Muscle of back (tissue), 11 donors: Measurements from ENCODE around the gene BHLHA9. TPM values are rescaled to one million over a fixed set of nuclear protein-coding genes. Genes with fewer than 3 reads are reported as not detected.
"Not testable (repeated sequence)": the region's sequence is repeated elsewhere in the genome, so short reads cannot be mapped to it uniquely, and the experiment has no call there.

Experiments
- DNase-seq, 3 donors: peaks; one replicate each; pipeline versions ENCODE4 v3.0.0 to v3.0.0-alpha.2; 2013
- polyA plus RNA-seq, 10 donors: library from polyadenylated mRNA; unstranded; fragments of 120-200 nt; gene quantifications; one replicate each; pipeline ENCODE4 v1.2.1, GENCODE V29; 2013; ENCODE audit not compliant: insufficient read length in 10 of 10

Gene BHLHA9
- polyA plus RNA-seq, 10 donors, result not detected

DNA sequence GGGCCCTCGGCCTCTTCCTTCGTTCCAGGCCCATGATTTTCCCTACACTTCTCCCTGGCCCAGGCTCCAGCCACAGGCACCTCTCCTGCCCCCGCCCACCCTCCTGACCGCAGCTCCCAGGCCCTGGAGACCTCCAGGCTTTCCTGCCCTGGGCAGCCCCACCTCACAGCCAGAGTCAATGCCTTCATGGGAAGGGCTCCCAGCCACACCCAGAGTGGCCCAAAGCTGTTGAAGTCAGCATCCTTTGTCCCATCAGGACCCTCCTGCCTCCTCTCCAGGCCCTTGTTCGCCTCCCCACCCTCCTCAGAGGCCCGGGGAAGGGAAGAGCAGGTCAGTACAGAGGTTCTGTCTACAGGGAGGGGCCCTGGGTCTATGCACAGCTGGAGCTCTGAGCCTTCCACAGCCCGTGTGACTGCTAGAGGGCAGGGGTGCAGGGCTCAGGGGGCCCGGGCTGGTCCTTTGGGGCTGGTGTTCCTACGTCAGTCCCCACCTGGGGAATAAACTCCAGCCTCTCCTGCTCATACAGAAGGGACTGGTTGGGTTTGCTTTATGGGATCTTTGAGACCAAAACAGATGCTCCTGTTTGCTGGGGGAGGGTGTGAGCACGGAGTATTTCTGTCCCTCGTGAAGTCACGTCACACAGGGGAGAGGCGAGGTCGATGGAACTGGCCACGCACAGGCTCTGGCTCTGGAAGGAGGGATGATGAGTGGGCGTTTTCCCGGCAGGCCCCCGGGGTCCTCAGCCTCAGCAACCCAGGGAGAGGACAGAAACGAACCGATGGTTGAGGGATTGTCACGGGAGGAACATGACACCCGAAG, 29.5 kb downstream of the BHLHA9 start:
- no peak for DNase-seq

DNA sequence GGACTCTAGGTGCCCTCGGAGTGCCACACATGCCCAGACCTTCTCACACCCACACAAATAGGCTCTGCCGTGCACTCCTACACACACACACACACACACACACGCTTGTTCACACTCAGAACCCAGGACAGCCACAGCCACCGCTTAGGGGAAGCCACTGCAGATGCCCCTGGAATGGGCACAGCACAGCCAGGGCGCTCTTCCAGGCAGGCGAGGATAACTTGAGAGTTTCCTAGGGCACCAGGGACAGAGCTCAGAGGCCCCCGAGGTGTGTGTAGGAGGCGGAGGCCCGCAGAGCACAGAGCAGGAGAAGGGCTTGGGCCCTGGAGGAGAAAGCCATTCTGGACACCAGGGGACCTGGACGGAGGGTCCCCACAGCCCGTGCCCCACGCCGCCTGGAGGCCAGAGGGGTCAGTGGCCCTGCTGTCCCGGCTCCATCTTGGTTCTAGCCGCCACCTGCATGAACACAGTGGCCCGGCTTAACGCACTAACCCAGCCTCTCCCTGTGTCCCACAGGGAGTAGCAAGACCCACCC, 30.2 kb downstream of the BHLHA9 start:
- no peak for DNase-seq

DNA sequence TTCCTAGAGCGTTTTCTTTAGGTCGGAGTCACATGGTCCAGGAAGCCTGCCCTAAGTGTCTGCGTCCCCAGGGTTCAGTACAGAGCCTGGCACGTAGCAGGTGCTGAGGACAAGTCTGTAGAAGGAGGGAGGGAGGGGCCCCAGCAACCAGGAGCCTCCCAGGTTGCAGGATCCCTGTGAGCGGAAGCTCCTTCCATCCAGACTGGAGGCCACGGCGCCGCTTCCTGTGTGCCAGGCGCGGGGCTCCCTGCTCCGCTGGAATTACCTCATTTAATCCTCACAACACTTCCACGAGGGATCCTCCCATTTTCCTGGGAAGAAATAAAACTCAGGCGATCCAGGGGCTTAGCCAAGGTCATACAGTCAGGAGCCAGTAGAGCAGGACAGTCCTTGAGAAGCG, 31.3 kb downstream of the BHLHA9 start:
- no peak for DNase-seq

DNA sequence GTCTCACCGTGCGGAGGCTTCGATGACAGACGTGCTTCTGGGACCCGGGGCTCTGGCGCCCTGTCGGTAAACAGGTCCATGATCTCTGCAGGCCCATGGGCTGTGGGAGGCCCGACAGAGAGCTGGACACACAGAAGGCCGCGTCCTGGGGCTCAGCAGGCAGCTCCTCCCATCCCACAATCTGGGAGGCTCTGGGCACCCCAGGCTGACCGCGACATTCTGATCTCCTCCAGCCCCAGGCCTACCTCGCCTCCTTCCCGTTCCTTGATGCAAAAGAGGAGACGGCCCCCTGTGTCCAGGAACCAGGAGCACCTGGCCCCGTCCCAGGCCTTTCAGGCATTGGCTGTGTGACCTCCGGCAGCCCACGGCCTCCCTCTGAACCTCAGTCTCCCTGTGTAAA, 32.5 kb downstream of the BHLHA9 start:
- no peak for DNase-seq

DNA sequence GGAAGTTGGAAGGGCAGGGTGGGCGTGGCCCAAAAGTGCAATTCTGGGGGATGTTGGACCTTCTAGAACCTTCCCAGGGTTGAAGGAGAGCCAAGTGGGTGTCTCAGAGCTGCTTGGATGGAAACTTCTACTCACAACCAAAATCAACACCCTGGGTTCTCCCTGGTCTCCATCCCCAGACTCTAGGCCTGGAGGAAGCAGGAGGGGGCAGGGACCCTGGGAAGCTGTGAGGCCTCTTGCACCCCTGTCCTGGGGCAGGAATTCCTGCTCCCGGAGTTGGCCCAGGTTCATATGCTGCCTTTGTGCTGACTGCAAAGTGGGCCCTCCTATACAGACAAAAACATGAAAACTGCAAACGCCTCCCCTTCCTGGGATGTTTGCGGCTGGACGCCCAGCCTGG, 34.3 kb downstream of the BHLHA9 start:
- DNase-seq, result no peak

DNA sequence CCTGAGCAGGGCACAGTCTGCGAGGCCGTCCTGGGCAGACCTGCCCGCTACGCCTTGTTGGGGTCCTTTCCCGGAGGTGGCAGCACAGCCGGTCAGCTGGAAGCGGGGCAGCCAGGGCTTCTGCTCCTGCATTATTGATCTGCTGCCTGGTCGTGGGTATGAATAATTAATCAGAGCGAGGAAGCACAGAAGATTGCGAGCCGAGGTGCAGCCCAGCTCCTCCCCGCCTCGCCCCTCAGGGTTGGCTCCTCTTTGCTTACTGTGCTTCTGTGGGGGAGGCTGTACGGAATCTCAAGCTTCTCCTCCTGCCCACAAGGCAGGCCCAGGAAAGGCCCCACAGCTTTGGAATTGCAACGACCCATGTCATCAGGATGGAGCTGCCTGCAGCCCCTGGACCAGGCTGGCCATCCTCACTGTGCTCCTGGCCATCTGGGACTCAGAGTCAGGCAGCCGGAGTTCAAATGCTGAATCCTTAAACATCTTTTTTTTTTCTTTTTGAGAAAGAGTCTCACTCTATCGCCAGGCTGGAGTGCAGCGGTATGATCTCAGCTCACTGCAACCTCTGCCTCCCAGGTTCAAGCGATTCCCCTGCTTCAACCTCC, 34.8 kb downstream of the BHLHA9 start:
- DNase-seq, result no peak

DNA sequence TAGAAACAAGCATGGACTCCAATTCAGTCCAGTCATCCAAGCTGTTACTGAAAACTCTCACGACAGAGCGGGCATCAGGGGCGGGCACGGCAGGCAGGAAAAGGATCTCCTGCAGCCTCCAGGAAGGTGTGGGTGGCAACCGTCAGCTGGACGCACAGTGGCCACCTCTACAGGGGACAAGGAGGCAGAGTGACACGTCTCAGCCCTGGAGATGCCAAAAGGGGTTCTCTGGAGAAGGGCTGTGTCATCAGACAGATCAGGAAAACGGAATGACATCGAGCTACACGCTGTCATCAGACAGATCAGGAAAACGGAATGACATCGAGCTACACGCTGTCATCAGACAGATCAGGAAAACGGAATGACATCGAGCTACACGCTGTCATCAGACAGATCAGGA, 37.6 kb downstream of the BHLHA9 start:
- DNase-seq, result not testable (repeated sequence)

DNA sequence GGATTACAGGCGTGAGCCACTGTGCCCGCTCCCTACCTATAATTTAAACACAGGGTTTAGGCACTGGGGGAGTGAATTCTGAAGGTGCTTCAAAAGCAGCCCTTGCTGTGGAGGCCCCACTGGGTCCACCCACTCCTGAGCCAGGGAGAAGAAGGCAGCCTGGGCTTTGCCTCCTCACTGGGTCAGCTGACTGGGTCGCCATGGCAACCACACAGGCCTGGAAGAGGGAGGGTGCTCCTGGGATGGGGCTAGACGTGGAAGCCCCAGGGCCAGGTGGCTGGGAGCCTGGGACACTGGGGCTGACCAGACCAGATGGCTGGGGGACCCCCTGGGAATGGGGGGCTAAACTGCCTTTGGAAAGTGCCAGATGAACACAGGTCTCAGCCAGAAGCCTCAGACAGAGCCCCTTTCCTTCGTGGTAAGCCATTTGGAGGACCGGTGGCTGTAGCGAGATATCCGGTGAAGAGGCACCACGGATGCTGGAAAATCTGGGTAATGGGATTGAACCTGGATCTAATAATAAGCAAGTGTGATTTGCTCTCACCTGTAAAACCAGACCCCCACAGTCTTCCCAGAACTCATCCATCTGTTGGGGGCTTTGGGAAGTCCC, 42.1 kb downstream of the BHLHA9 start:
- DNase-seq, result no peak

DNA sequence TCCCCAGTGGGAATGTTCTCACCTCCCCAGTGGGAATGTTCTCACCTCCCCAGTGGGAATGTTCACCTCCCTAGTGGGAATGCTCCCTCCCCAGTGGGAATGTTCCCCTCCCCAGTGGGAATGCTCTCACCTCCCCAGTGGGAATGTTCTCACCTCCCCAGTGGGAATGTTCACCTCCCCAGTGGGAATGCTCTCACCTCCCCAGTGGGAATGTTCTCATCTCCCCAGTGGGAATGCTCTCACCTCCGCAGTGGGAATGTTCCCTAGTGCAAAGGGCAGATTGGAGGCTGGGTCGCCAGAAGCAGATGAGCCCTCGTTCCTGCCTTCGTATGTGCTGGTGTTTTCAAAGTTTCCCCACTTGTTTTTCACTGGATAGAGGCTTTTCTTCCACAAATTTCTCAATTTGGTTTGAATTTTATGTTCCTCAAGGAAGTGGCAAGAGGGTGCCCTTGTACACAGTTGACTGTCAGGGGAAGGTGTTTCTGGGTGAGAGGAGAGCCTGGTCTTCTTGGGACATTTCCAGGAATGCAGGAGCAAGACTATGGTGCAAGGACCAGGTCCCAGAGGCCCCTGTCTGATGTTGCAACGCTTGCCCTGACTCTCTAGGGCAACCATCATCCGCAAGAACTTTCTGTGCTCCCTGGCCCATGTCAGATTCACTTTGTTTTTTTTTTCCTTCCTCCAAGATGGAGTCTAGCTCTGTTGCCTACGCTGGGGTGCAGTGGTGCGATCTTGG, 43.2 kb downstream of the BHLHA9 start:
- no peak for DNase-seq

DNA sequence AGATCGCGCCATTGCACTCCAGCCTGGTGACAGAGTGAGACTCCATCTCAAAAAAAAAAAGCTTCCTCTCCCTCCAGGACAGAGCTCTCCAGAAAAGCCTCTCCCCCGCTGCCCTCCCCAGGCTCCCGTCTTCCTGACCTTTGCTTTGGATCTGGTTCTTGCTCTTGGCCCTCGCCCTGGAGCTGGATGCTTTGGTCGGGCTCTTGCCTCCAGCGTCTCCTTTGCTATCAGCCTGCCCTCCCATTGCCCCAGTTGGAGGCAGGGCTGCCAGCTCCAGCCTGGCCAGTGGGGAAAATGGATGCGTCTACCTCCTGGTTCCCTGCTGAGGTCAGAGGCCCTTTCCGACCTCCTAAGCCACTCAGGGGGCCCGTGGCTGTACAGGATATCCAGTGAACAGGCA, 45.2 kb downstream of the BHLHA9 start:
- DNase-seq, result no peak

DNA sequence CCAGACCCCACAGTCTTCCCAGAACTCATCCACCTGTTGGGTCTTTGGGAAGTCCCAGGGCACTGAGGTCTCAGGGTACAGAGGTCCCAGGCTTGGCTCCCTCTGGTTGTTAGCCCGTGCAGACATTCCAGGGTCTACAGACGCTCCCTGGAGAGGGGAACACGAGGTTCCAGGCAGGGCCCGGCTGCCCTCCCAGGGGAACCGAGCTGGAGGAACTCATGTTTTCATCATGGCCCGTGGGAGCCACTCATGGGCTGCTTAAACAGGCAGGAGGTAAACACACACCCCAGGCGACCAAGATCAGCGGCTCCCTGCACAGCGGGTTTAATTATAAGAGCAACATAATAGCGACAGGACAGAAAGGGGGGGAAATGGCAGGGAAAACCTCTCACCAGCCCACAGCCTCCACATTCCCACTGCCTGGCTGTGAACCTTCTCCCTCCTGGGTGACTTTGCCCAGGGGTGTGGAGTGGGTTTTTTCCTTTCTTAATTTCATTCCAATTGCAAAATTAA, 45.7 kb downstream of the BHLHA9 start:
- DNase-seq, result no peak

Other genes with a start within 250 kb of the BHLHA9 start
- gene ABR, start 90.5 kb upstream of the BHLHA9 start, polyA plus RNA-seq, result 10 to 100 TPM; 28.5 to 42.7 (median 34.2) TPM
- under 1 TPM in 3 of 10 donors, not detected in 7; 0.09 to 0.44 (median 0.22) TPM for gene TRARG1, start 9.2 kb downstream of the BHLHA9 start, polyA plus RNA-seq
- gene YWHAE, start 129.8 kb downstream of the BHLHA9 start, polyA plus RNA-seq, result 100 to 1,000 TPM; 665 to 848 (median 762) TPM
- gene CRK, start 185.8 kb downstream of the BHLHA9 start, polyA plus RNA-seq, result 10 to 100 TPM; 33.0 to 50.1 (median 43.0) TPM
- gene MYO1C, start 222.2 kb downstream of the BHLHA9 start, polyA plus RNA-seq, result 10 to 100 TPM; 73.4 to 88.1 (median 81.8) TPM
- 10 to 100 TPM; 16.1 to 27.7 (median 25.1) TPM for gene INPP5K, start 246.2 kb downstream of the BHLHA9 start, polyA plus RNA-seq